Measurements from ENCODE around the gene NUP98.
A peak's percentile ranks its signal among the peaks of the same experiment; 100 is the strongest.

Gene NUP98

DNA sequence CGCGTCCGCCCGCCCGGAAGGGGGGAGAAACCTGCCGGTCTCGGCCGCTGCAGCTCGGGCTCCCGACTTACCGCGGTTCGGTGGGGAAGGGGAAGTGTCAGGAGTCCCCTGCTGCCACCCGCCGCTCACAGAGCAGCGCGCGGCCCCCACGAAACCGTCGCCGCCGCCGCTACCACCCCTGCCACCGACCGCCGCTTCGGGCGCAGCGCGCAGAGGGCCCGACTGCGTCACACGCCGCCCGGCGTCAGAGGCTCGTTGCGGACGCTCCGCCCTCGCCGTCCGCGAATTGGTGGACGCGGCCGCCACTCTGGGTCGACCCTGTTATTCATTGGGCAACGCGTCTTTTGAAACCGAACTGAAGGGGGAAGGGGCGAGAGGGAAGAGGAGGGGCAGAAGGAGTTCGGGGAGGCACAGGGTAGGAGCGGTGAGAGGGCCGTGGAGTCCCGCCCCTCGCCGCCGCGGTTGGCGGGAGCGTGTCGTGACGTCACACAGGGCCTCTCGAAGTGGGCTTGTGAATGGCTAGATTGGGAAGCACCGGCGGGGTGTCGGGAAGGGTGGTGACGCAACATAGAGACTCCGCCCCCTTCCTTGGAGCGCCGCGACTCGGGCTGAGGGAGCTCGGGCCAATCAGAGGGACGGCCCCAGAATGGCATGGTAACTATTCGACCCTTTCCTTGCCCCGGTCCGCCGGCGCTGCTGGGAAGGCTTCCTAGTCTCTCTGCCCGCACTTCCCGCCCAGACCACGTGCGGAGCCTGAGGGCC is at the start of gene NUP98:
NUP98 (minus strand) TSS at position 226 of the 762 bp plus-strand sequence. CDS start 15,437 bp downstream, outside the sequence.
- TF ChIP-seq, protein P1, sequence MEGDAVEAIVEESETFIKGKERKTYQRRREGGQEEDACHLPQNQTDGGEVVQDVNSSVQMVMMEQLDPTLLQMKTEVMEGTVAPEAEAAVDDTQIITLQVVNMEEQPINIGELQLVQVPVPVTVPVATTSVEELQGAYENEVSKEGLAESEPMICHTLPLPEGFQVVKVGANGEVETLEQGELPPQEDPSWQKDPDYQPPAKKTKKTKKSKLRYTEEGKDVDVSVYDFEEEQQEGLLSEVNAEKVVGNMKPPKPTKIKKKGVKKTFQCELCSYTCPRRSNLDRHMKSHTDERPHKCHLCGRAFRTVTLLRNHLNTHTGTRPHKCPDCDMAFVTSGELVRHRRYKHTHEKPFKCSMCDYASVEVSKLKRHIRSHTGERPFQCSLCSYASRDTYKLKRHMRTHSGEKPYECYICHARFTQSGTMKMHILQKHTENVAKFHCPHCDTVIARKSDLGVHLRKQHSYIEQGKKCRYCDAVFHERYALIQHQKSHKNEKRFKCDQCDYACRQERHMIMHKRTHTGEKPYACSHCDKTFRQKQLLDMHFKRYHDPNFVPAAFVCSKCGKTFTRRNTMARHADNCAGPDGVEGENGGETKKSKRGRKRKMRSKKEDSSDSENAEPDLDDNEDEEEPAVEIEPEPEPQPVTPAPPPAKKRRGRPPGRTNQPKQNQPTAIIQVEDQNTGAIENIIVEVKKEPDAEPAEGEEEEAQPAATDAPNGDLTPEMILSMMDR (IDR thresholded peaks at IDR 0.05; ENCODE audit: low read depth, low read length): no peak
- peak within 1 kb of the TSS; percentile 98 for H3K4me3 ChIP-seq (ENCODE audit: low read depth, low read length)

GRCh38 chr11:3845670-3846069 is 48.3 kb upstream of the NUP98 start:
- TF ChIP-seq, protein P1 (IDR thresholded peaks at IDR 0.05; ENCODE audit: low read depth, low read length): no peak
- no peak overlapping the region for H3K4me3 ChIP-seq (ENCODE audit: low read depth, low read length)

DNA sequence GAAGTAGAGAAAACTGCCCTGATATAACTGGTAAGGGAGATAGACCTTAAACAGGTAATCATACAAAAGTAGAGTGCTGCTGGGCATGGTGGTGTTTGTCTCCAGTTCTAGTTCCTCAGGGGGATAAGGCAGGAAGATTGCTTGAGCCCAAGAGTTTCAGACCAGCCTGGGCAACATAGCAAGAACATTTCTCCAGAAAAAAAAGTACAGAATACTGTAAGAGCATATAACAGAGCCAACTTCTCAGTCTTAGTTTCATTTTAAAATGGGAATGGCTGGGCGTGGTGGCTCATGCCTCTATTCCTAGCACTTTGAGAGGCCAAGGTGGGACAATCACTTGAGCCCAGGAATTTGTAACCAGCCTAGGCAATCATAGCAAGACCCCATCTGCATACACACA is 47.9 kb upstream of the NUP98 start:
- TF ChIP-seq, protein P1 (IDR thresholded peaks at IDR 0.05; ENCODE audit: low read depth, low read length): no peak

GRCh38 chr11:3843326-3843725 is 46.0 kb upstream of the NUP98 start:
- no peak overlapping the region for H3K4me3 ChIP-seq (ENCODE audit: low read depth, low read length)
- TF ChIP-seq, protein P1 (IDR thresholded peaks at IDR 0.05; ENCODE audit: low read depth, low read length): no peak

More for the DNA sequence above, 47.9 kb upstream of the NUP98 start:
- H3K4me3 ChIP-seq (ENCODE audit: low read depth, low read length): no peak overlapping the region

DNA sequence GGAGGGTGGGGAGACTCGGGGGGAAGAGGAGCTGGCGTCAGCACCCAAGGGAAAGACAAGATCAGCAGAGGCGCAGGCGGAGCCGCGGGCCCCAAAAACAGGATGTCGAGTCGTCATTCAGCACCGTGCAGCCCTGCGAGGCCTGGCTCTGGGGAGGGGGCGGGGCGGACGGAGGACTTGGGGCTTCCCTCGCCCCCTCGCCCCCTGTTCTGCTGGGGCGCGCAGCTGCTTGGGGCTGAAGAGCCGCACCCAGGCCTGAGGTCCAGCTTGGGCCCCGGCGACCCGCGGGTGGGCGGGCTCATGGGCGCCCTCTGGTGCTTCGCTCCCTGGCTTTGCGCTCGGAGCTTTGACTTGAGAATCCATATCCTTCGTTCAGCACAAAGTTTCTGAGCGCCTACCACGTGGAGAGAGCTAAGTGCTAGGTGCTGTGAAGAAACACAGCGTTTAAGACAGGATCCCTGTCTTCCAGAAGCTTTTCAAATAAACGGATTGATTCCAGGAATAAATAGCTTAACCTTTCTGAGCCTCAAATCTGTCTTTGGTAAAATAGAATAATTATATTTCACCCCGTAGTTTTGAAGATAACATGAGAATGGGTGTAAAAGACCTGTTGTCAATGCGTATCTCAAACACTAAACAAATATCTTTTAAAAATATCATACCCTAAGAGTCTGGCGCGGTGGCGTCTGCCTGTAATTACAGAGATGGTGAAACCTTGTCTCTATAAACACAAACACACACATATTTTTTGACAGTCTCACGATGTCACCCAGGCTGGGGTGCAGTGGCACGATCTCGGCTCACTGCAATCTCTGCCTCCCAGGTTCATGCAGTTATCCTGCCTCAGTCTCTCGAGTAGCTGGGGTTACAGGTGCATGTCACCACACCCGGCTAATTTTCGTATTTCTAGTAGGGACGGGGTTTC is 44.3 kb upstream of the NUP98 start:
- peak overlapping the region; percentile 85 for H3K4me3 ChIP-seq (ENCODE audit: low read depth, low read length)
- TF ChIP-seq, protein P1 (IDR thresholded peaks at IDR 0.05; ENCODE audit: low read depth, low read length): peak; percentile 79

GRCh38 chr11:3840870-3841425 is 43.6 kb upstream of the NUP98 start, which contains the start of gene RHOG:
TSS of gene RHOG (minus strand) at chr11:3840959. CDS start at chr11:3828138, 12,821 bp downstream.
- peak within 1 kb of the TSS; percentile 85 for H3K4me3 ChIP-seq (ENCODE audit: low read depth, low read length)
- TF ChIP-seq, protein P1 (IDR thresholded peaks at IDR 0.05; ENCODE audit: low read depth, low read length): no peak

All from WI38 (cell line).